Measurements from ENCODE around the gene TCF20. TPM values are rescaled to one million over a fixed set of nuclear protein-coding genes. Genes with fewer than 3 reads are reported as not detected.

The TCF20 gene
- total and polyA plus RNA-seq, 12 donors, result 4.2 to 18.8 (median 14.0) TPM

- ATAC-seq (peak in 3 of 8 donors; percentile 24 to 42 (median 29)), DNase-seq (peak in 1 of 2 donors; percentile 27)
- TF ChIP-seq CTCF (IDR thresholded peaks at IDR 0.05), result no peak
- 29 to 32% methylated on average over 19 of the region's 19 CpGs for WGBS, 2 donors
- peak overlapping the region in 3 of 10 donors; percentile 3 to 19 (median 7) for H3K4me3 ChIP-seq
- peaks cover 0 to 33% (median 8%) of the 10 kb centered on the region in 9 donors for H3K4me1 ChIP-seq
- no peaks in the 10 kb centered on the region for H3K9me3 ChIP-seq
- intact Hi-C loops (cut with DNase I), result no loop called here
- H3K36me3 ChIP-seq, result no peaks in the 10 kb centered on the region
- H3K27ac ChIP-seq, result peak overlapping the region in 1 of 10 donors; percentile 68
- peaks cover 0 to 45% (median 9%) of the 10 kb centered on the region in 7 donors for H3K27me3 ChIP-seq
These were observed 29.3 kb upstream of the TCF20 start for GRCh38 chr22:42299586-42300258.

GRCh38 chr22:42298746-42299145 lies 28.3 kb upstream of the TCF20 start:
- 79 to 83% methylated on average over 8 of the region's 8 CpGs for WGBS, 2 donors
- Histone ChIP-seq H3K4me1 (peaks cover 0 to 38% (median 8%) of the 10 kb centered on the region in 9 donors), H3K27ac (no peak overlapping the region), H3K4me3 (no peak overlapping the region), H3K36me3 (no peaks in the 10 kb centered on the region), H3K9me3 (no peaks in the 10 kb centered on the region), H3K27me3 (peaks cover 0 to 35% (median 0%) of the 10 kb centered on the region in 7 donors)
- intact Hi-C loops (cut with DNase I), result no loop called here
- DNase-seq (no peak), ATAC-seq (no peak)
- TF ChIP-seq CTCF (IDR thresholded peaks at IDR 0.05), result no peak

GRCh38 chr22:42297778-42298177 lies 27.3 kb upstream of the TCF20 start:
- Histone ChIP-seq H3K4me1 (peaks cover 0 to 38% (median 8%) of the 10 kb centered on the region in 9 donors), H3K9me3 (no peaks in the 10 kb centered on the region), H3K36me3 (no peaks in the 10 kb centered on the region), H3K4me3 (no peak overlapping the region), H3K27ac (no peak overlapping the region), H3K27me3 (peaks cover 0 to 28% (median 0%) of the 10 kb centered on the region in 7 donors)
- DNase-seq (no peak), ATAC-seq (no peak)
- intact Hi-C loops (cut with DNase I), result no loop called here
- no peak for TF ChIP-seq CTCF (IDR thresholded peaks at IDR 0.05)
- 67 to 70% methylated on average over 2 of the region's 2 CpGs for WGBS, 2 donors

GRCh38 chr22:42296883-42297282 lies 26.4 kb upstream of the TCF20 start:
- Histone ChIP-seq H3K9me3 (no peaks in the 10 kb centered on the region), H3K27me3 (peaks cover 0 to 19% (median 0%) of the 10 kb centered on the region in 7 donors), H3K27ac (no peak overlapping the region), H3K4me3 (no peak overlapping the region), H3K36me3 (no peaks in the 10 kb centered on the region), H3K4me1 (peaks cover 0 to 38% (median 8%) of the 10 kb centered on the region in 9 donors)
- 96 to 100% methylated on average over 3 of the region's 3 CpGs for WGBS, 2 donors
- no peak for TF ChIP-seq CTCF (IDR thresholded peaks at IDR 0.05)
- DNase-seq (no peak), ATAC-seq (no peak)
- intact Hi-C loops (cut with DNase I), result no loop called here
